Urothelium cell line (cell line): Measurements from ENCODE around the gene ACTN2.

Experiments used
- DNase-seq: peaks from one replicate; pipeline ENCODE4 v3.0.0; 2011; ENCODE audit warnings: low spot score, mixed read lengths
- FAIRE-seq: peaks from 2 replicates; lab custom pipeline; 2011; peaks lifted over from hg19 to GRCh38; lab: Jason Lieb, UNC

ACTN2 gene

GRCh38 chr1:236765831-236766230, 79.5 kb downstream of the ACTN2 start:
- no peak for DNase-seq
- no peak for FAIRE-seq

- DNase-seq, result no peak
- no peak for FAIRE-seq
These were observed 80.2 kb downstream of the ACTN2 start for GRCh38 chr1:236766506-236766905.

GRCh38 chr1:236767276-236767675, 81.0 kb downstream of the ACTN2 start:
- DNase-seq, result no peak
- FAIRE-seq, result no peak

- no peak for DNase-seq
- FAIRE-seq, result no peak
These were observed 82.3 kb downstream of the ACTN2 start for GRCh38 chr1:236768601-236769000.

- FAIRE-seq (no peak), DNase-seq (no peak)
These were observed 87.6 kb downstream of the ACTN2 start for GRCh38 chr1:236773919-236774318.

- DNase-seq, result no peak
- no peak for FAIRE-seq
These were observed 88.6 kb downstream of the ACTN2 start for GRCh38 chr1:236774926-236775325.

- DNase-seq (no peak), FAIRE-seq (no peak)
These were observed 93.0 kb downstream of the ACTN2 start for GRCh38 chr1:236779312-236779711.

- DNase-seq (no peak), FAIRE-seq (peak; percentile 48)
These were observed 99.2 kb downstream of the ACTN2 start for GRCh38 chr1:236785477-236785876.

GRCh38 chr1:236786453-236786852, 100.2 kb downstream of the ACTN2 start:
- DNase-seq (no peak), FAIRE-seq (no peak)

- no peak for DNase-seq
These were observed 108.3 kb downstream of the ACTN2 start for GRCh38 chr1:236794585-236795034.

GRCh38 chr1:236795035-236795756, 108.9 kb downstream of the ACTN2 start, which contains the start of gene MTR:
Gene MTR (plus strand): TSS chr1:236795292. CDS start chr1:236795704, 412 bp downstream.
- peak; percentile 99 for DNase-seq
- no peak for FAIRE-seq

More at GRCh38 chr1:236794585-236795034, 108.3 kb downstream of the ACTN2 start:
- FAIRE-seq, result no peak

GRCh38 chr1:236795757-236796667, 109.7 kb downstream of the ACTN2 start:
- no peak for FAIRE-seq
- DNase-seq, result no peak

- FAIRE-seq, result no peak
- DNase-seq, result no peak
These were observed 112.7 kb downstream of the ACTN2 start for GRCh38 chr1:236799001-236799400.

- FAIRE-seq (no peak), DNase-seq (no peak)
These were observed 113.8 kb downstream of the ACTN2 start for GRCh38 chr1:236800002-236800620.

GRCh38 chr1:236800623-236801022, 114.3 kb downstream of the ACTN2 start:
- FAIRE-seq, result no peak
- no peak for DNase-seq

GRCh38 chr1:236802264-236802663, 116.0 kb downstream of the ACTN2 start:
- no peak for FAIRE-seq
- DNase-seq, result no peak

- FAIRE-seq (no peak), DNase-seq (no peak)
These were observed 120.3 kb downstream of the ACTN2 start for GRCh38 chr1:236806634-236807033.

GRCh38 chr1:236808005-236808404, 121.7 kb downstream of the ACTN2 start:
- no peak for DNase-seq
- no peak for FAIRE-seq

- DNase-seq (no peak), FAIRE-seq (no peak)
These were observed 122.3 kb downstream of the ACTN2 start for GRCh38 chr1:236808564-236809130.

- DNase-seq (no peak), FAIRE-seq (no peak)
These were observed 122.8 kb downstream of the ACTN2 start for GRCh38 chr1:236809148-236809547.

- FAIRE-seq (no peak), DNase-seq (no peak)
These were observed 123.7 kb downstream of the ACTN2 start for GRCh38 chr1:236810018-236810417.
